Stimulated activated CD8-positive, alpha-beta memory T cell treated with anti-CD3 and anti-CD28 coated beads, Interleukin-7, amount 100 ng/mL, for 24 hours (primary cell): ENCODE measurements around the gene SREK1IP1.
"Not testable (repeated sequence)": the region's sequence is repeated elsewhere in the genome, so short reads cannot be mapped to it uniquely, and the experiment has no call there.

Experiments used
- DNase-seq: peaks from one replicate; pipeline ENCODE4 v3.0.0-alpha.2; 2020; ENCODE audit warnings: low read depth

The SREK1IP1 gene

GRCh38 chr5:64763948-64764503 lies 4.5 kb downstream of the SREK1IP1 start:
- no peak for DNase-seq

- DNase-seq: no peak
These were observed 8.4 kb downstream of the SREK1IP1 start for GRCh38 chr5:64759960-64760660.

- DNase-seq: no peak
These were observed 9.6 kb downstream of the SREK1IP1 start for GRCh38 chr5:64758901-64759300.

DNA sequence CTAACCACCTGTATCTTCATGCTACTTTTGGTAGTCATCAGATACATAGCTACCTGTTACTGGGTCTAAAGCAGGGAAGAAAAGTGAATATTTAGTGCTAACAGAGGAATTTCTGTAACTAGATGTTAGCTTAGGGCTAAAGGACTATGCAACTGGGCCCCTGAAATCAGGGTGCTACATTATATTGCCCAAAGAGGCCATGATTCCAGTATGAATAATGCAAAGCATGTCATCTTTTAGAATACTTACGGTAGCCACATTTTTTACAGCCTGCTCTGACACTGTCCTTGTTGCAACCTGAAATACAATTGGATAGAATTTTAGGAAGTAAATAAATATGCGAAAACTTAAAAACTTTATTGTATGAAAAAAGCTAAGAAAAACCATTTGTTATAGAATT lies 14.4 kb downstream of the SREK1IP1 start:
- DNase-seq: no peak

DNA sequence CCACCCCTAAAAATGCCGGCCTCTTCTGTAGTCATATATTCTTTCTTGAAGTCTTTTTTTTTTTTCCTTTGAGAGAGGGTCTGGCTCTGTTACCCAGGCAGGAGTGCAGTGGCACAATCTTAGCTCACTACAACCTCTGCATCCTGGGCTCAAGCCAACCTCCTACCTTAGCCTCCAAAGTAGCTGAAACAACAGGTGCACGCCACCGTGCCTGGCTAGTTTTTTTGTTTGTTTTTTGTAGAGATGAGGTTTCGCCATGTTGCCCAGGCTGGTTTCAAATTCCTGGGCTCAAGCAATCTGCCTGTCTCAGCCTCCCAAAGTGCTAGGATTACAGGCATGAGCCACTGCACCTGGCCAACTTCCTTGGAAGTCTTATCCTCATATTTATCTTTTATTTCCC lies 19.1 kb downstream of the SREK1IP1 start:
- no peak for DNase-seq

DNA sequence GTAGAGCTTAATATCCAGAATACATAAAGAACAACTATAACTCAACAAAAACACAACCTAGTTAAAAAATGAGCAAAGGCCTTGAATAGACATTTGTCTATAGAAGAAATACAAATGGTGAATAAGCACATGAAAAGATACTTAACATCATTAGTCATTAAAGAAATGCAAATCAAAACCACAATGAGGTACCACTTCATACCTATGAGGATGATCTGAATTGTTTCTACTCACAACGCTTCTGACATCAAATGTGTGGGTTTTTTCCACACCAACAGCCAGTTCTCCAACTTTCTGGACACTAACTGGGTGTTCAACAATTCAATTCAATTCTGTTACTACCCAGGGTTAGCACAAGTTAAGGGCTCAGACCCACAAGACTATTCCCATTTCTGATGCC lies 22.0 kb downstream of the SREK1IP1 start:
- DNase-seq: no peak

DNA sequence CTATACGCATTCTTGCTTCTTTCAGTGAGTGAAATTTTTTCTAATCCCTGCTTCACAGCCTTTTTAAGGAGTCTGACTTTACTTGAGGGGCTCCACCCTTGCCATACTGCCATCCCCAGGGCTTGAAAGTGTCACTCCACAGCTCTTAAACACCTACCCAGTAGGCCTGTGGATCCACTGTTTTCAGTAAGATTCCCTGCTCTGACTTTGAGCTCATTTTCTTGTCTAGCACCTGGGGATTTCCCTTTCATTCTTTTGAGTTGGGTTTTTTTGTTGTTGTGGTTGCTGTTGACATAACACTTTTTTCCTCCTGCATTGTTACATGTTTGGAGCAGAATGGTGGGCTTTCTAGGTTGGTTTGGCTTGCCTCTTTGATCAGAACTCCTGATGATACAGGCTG lies 23.6 kb downstream of the SREK1IP1 start:
- DNase-seq: no peak

DNA sequence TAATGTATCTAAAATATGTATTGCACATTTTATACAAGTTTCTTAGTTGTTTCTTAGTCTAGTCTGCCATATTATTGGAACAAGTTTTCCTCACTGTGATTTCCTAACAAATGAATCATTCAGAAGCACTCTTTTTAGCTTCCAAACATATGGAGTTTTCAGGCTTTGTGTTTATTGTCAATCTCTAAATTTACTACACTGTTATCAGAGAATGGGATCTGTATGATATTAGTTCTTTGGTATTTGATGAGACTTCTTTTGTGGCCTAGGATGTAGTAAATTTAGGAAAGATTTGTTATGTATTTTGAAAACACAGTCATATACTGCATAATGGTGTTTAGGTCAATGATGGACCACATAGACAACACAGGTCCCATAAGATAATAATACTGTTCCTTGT lies 25.7 kb downstream of the SREK1IP1 start:
- no peak for DNase-seq

DNA sequence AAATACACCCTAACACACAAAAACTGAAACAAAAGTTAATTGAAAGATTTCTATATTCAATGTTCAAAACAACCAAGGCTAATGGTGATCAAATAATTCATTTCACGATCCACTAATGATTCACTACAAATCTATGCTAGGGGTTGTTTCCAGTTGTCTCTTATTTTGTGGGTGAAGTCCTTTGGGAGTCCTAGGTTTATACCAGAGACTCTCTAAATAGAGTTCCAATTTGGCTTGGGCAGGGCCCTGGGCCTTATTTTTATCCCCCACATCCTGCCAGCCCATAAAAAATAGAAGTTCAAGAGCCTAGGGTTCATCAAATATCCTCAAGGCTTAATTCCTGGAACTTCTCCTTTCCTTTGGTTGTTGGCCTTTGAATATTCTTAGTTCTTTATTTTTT lies 26.1 kb downstream of the SREK1IP1 start:
- no peak for DNase-seq

DNA sequence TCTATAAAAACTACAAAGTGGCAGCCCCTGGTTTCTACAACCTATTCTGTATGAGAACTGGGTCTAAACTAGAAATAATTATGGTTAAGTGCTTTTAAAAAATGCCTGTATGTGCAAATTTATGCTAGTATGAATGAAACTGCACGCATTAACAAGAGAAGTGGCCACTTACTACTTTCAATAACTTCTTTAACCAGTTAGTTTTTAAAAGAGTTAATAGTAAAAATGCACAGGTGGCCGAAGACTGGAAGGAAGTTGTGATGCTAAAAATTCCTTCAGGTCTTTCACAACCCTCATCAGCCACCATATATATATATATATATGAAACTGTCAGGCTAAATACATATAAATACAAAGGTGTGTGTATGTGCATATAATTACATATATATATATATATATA lies 41.3 kb downstream of the SREK1IP1 start:
- no peak for DNase-seq

GRCh38 chr5:64722588-64722987 lies 45.9 kb downstream of the SREK1IP1 start:
- no peak for DNase-seq

DNA sequence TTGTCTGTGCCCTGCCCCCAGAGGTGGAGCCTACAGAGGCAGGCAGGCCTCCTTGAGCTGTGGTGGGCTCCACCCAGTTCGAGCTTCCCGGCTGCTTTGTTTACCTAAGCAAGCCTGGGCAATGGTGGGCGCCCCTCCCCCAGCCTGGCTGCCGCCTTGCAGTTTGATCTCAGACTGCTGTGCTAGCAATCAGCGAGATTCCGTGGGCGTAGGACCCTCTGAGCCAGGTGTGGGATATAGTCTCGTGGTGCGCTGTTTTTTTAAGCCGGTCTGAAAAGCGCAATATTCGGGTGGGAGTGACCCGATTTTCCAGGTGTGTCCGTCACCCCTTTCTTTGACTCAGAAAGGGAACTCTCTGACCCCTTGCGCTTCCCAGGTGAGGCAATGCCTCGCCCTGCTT lies 54.0 kb downstream of the SREK1IP1 start:
- DNase-seq: not testable (repeated sequence)

DNA sequence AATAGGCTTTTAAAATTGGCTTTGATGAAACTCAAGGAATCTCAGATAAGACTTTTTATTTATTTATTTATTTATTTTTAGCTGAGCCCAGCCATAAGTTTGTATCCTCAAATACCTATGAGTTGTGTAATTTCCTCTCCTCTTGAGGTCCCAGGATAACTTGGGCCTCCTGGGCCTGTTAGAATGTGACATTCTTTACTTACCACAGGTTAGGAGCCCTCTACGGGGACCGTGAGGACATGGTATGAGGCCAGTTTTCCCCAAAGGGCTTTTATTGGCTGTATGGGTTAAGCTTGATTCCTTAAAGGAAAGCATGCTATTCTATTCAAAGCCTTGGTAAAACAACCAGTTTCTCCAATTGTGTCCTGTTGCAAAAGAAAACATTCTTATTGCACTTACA lies 61.3 kb downstream of the SREK1IP1 start:
- no peak for DNase-seq

- DNase-seq: not testable (repeated sequence)
These were observed 62.4 kb downstream of the SREK1IP1 start for GRCh38 chr5:64706074-64706473.

- no peak for DNase-seq
These were observed 67.7 kb downstream of the SREK1IP1 start for GRCh38 chr5:64700765-64701164.

GRCh38 chr5:64696414-64696813 lies 72.1 kb downstream of the SREK1IP1 start:
- not testable (repeated sequence) for DNase-seq

- no peak for DNase-seq
These were observed 74.9 kb downstream of the SREK1IP1 start for GRCh38 chr5:64693636-64694035.

DNA sequence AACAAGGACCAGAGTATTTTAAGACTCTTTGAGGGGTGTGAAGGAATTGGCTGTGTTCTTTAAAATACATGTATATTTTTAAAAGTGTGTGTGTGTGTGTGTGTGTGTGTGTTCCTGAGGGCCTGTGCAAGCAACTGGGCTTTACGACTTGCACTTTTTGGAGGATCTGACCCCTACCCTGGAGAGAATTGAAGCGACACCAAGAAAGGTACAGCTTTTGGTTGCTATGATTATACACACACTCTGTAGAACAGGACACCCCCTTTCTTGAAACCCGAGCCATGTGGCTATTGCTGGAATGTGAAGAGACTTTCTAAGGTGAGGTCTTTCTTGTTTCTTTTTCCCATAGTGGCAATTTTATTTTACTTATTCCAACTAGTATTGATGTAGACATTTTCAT lies 77.2 kb downstream of the SREK1IP1 start:
- no peak for DNase-seq

DNA sequence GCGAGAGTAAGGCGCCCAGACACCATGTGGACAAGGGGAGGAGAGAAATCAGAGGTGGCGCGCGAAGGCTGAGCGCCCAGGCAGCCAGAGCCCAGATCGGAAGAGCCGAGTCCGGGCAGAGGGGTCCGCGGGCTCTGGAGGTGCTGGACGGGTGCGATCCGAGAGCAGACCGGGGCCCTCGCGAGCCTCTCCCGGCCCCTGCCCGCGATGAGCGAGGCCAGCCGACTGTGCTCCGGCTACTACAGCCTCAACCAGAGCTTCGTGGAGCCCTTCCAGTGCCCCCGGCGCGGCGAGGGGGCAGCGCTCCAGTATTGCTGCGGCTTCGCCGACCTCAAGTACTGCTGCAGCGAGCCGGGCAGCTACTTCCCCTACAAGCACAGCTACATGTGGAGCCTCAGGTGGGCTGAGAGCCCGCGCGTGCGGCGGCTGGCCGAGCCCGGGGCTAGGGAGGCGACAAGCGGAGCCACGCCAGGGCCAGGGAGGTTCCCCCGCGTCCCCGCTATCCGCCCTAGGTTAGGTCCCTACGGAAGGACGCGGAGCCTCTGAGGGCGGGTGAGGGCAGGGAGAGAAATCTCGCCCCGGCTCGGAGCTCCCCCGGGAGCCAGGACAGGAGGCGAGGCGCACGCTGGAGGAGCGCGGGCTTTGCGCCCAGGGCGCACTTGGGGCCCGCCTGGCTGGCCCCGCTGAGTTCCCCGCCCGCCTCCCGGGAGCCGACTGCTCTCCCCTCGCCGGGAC lies 77.9 kb downstream of the SREK1IP1 start, which contains the start of gene SHISAL2B:
Gene SHISAL2B (plus strand): TSS at position 87 of the 735 bp plus-strand sequence. CDS start 121 bp downstream, at position 208.
- no peak for DNase-seq

DNA sequence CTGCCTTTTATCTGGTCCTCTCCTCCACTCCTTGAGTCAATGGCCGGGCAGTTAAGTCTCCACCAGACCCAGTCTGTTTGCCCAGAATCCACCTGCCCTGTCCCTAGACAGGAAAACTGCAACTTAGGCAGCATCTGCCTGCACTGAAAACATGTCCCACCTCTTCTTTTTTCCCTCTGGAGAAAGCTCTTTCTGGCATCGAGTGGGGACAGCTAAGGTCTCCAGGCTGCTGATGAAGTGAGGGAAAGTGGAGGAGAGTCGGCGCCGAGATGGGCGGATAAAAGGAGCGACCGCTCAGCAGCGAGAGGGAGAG lies 78.4 kb downstream of the SREK1IP1 start:
- no peak for DNase-seq

- DNase-seq: no peak
These were observed 79.5 kb downstream of the SREK1IP1 start for GRCh38 chr5:64688965-64689364.

DNA sequence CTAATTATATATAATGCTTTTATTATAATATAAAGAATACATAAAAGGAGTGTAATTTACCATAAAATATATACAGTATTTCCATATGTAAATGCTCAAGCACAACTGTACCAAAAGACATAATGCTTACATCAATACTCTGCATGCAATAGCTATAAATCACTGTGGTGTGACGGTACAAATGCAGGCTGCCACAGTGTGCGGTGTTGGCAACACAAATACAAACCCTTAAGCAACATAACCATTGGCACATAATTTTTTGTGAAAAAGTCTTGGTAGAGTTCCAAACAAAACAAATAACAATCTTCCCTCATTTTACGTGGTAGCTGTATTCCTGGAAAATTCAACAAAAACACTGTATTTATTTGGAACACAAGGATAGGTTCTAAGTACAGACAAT lies 80.1 kb downstream of the SREK1IP1 start:
- DNase-seq: no peak

GRCh38 chr5:64685866-64686265 lies 82.6 kb downstream of the SREK1IP1 start:
- no peak for DNase-seq

DNA sequence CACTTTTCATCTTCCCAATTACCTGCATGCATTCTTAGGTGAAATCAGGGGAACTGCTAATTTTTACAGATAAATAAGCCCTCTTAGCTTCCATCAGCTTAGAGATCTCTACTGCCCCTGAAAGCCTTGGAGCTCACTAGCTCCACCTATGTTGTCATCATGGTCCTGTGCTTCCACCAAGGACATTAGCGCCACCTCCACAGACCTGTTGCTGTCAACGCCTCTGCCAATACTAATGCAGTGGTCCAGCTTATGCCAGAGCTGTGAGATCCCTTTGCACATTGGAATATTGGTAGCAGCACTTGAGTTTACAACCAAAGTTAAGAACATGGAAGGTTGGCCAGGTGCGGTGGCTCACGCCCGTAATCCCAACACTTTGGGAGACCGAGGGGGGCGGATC lies 85.9 kb downstream of the SREK1IP1 start:
- DNase-seq: no peak
